PC-3 (cell line): ENCODE measurements around the gene OR5H6.

Source experiments
- EZH2 ChIP-seq: fragments of 300-600 bp; sonication (generic); IDR thresholded peaks from one replicate; pipeline ENCODE4 v1.6.1; 2017; ENCODE audit warnings: antibody characterized with exemption, mild to moderate bottlenecking, low read length; ENCODE audit not compliant: unreplicated experiment
- EZH2phosphoT487 ChIP-seq: fragments of 300-600 bp; sonication (generic); IDR thresholded peaks from 2 replicates; pipeline ENCODE4 v1.6.1; 2018; ENCODE audit warnings: mild to moderate bottlenecking, antibody characterized with exemption, low read length, borderline replicate concordance
- TF ChIP-seq, protein P1 (sequence below): fragments of 300-600 bp; sonication (generic); conservative IDR thresholded peaks from 2 replicates; pipeline ENCODE4 v1.5.1; 2017; ENCODE audit warnings: antibody characterized with exemption, low read depth, mild to moderate bottlenecking, low read length

DNA sequence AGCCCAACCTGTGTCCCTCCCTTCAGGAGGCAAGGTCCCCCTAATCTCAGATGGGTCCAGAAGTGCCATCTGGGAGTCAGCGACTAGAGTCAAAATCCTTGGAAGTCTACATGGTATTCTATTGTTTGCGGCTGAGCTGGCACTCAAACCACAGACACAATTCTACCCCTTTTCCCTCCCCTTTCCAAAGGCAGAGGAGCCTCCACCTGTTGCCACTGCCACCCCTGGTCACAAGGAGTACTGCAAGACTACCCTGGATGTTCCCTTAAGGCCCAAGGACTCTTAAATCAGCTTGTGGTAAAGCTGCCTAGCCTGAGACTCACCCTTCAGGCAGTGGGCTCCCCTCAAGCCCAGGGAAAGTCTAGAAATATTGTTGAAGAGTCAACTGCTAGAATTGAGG is 4.3 kb upstream of the OR5H6 start:
- TF ChIP-seq, protein P1, sequence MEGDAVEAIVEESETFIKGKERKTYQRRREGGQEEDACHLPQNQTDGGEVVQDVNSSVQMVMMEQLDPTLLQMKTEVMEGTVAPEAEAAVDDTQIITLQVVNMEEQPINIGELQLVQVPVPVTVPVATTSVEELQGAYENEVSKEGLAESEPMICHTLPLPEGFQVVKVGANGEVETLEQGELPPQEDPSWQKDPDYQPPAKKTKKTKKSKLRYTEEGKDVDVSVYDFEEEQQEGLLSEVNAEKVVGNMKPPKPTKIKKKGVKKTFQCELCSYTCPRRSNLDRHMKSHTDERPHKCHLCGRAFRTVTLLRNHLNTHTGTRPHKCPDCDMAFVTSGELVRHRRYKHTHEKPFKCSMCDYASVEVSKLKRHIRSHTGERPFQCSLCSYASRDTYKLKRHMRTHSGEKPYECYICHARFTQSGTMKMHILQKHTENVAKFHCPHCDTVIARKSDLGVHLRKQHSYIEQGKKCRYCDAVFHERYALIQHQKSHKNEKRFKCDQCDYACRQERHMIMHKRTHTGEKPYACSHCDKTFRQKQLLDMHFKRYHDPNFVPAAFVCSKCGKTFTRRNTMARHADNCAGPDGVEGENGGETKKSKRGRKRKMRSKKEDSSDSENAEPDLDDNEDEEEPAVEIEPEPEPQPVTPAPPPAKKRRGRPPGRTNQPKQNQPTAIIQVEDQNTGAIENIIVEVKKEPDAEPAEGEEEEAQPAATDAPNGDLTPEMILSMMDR, result peak; percentile 52
- no peak for TF ChIP-seq EZH2
- no peak for TF ChIP-seq EZH2phosphoT487
